Measurements from ENCODE around the gene PEX26. TPM values are rescaled to one million over a fixed set of nuclear protein-coding genes. Genes with fewer than 3 reads are reported as not detected.

PEX26 gene
- total RNA-seq, 2 experiments from 2014 or later = 17.6 to 43.5 TPM

GRCh38 chr22:18144105-18144504 lies 66.3 kb downstream of the PEX26 start:
- no peaks in the 10 kb centered on the region for H4K20me1 ChIP-seq (ENCODE audit: insufficient read depth, low read length)
- no peaks in the 10 kb centered on the region for H3K36me3 ChIP-seq (ENCODE audit: insufficient read depth, low read length)
- intact Hi-C loops (cut with micrococcal nuclease; ENCODE audit: unreplicated experiment) = no loop called here
- no TSS peak for BruUV-seq (replicated peaks)
- H3K9me3 ChIP-seq (ENCODE audit: low read length) = 0 out of 2 replicates have a peak, but pooled peaks cover 14% of the 10 kb centered on the region
- DNase-seq (ENCODE audit: low spot score) = no peak
- no peak overlapping the region for H3K27ac ChIP-seq (ENCODE audit: low read depth, low read length, poor library complexity, severe bottlenecking)
- no peaks in the 10 kb centered on the region for H3K79me2 ChIP-seq (ENCODE audit: insufficient read depth, low read depth, low read length)
- TF ChIP-seq EZH2phosphoT487 (IDR thresholded peaks at IDR 0.05; ENCODE audit: borderline replicate concordance, low read depth, low read length) (no peak), CTCF (conservative IDR thresholded peaks at IDR 0.05; ENCODE audit: low read length) (no peak)
- H2AFZ ChIP-seq (ENCODE audit: low read length) = no peak overlapping the region
- H3K9me2 ChIP-seq (ENCODE audit: insufficient read depth, low read length) = no peaks in the 10 kb centered on the region
- ChIA-PET CTCF (ENCODE audit: unreplicated experiment) (no interaction called here), POLR2A (no interaction called here)
- H3K4me3 ChIP-seq (ENCODE audit: low read depth, low read length, poor library complexity, severe bottlenecking) = no peak overlapping the region
- peaks cover under 1% of the 10 kb centered on the region for H3K4me1 ChIP-seq (ENCODE audit: insufficient read depth, low read length, poor library complexity, severe bottlenecking)
- H3K4me2 ChIP-seq (ENCODE audit: low read length) = no peak overlapping the region

GRCh38 chr22:18145676-18146388 lies 68.0 kb downstream of the PEX26 start:
- no peaks in the 10 kb centered on the region for H3K79me2 ChIP-seq (ENCODE audit: insufficient read depth, low read depth, low read length)
- no peaks in the 10 kb centered on the region for H3K36me3 ChIP-seq (ENCODE audit: insufficient read depth, low read length)
- no peaks in the 10 kb centered on the region for H3K9me2 ChIP-seq (ENCODE audit: insufficient read depth, low read length)
- H3K4me1 ChIP-seq (ENCODE audit: insufficient read depth, low read length, poor library complexity, severe bottlenecking) = peaks cover 6% of the 10 kb centered on the region
- no peak overlapping the region for H2AFZ ChIP-seq (ENCODE audit: low read length)
- H3K4me2 ChIP-seq (ENCODE audit: low read length) = no peak overlapping the region
- ChIA-PET POLR2A (no interaction called here), CTCF (ENCODE audit: unreplicated experiment) (no interaction called here)
- H3K9me3 ChIP-seq (ENCODE audit: low read length) = 0 out of 2 replicates have a peak, but pooled peaks cover 9% of the 10 kb centered on the region
- no peak for TF ChIP-seq EZH2phosphoT487 (IDR thresholded peaks at IDR 0.05; ENCODE audit: borderline replicate concordance, low read depth, low read length)
- TF ChIP-seq CTCF (conservative IDR thresholded peaks at IDR 0.05; ENCODE audit: low read length) = no peak
- H3K4me3 ChIP-seq (ENCODE audit: low read depth, low read length, poor library complexity, severe bottlenecking) = no peak overlapping the region
- DNase-seq (ENCODE audit: low spot score) = no peak
- BruUV-seq (replicated peaks) = no TSS peak
- H4K20me1 ChIP-seq (ENCODE audit: insufficient read depth, low read length) = no peaks in the 10 kb centered on the region
- intact Hi-C loops (cut with micrococcal nuclease; ENCODE audit: unreplicated experiment) = no loop called here
- no peak overlapping the region for H3K27ac ChIP-seq (ENCODE audit: low read depth, low read length, poor library complexity, severe bottlenecking)

- H3K4me2 ChIP-seq (ENCODE audit: low read length) = no peak overlapping the region
- 0 out of 2 replicates have a peak, but pooled peaks cover 6% of the 10 kb centered on the region for H3K9me3 ChIP-seq (ENCODE audit: low read length)
- no TSS peak for BruUV-seq (replicated peaks)
- TF ChIP-seq EZH2phosphoT487 (IDR thresholded peaks at IDR 0.05; ENCODE audit: borderline replicate concordance, low read depth, low read length) = no peak
- no peak for TF ChIP-seq CTCF (conservative IDR thresholded peaks at IDR 0.05; ENCODE audit: low read length)
- no peak overlapping the region for H3K27ac ChIP-seq (ENCODE audit: low read depth, low read length, poor library complexity, severe bottlenecking)
- H3K4me1 ChIP-seq (ENCODE audit: insufficient read depth, low read length, poor library complexity, severe bottlenecking) = peaks cover 6% of the 10 kb centered on the region
- H3K36me3 ChIP-seq (ENCODE audit: insufficient read depth, low read length) = no peaks in the 10 kb centered on the region
- intact Hi-C loops (cut with micrococcal nuclease; ENCODE audit: unreplicated experiment) = no loop called here
- H4K20me1 ChIP-seq (ENCODE audit: insufficient read depth, low read length) = no peaks in the 10 kb centered on the region
- POLR2A ChIA-PET = no interaction called here
- CTCF ChIA-PET (ENCODE audit: unreplicated experiment) = no interaction called here
- no peak for DNase-seq (ENCODE audit: low spot score)
- no peak overlapping the region for H2AFZ ChIP-seq (ENCODE audit: low read length)
- H3K9me2 ChIP-seq (ENCODE audit: insufficient read depth, low read length) = no peaks in the 10 kb centered on the region
- no peak overlapping the region for H3K4me3 ChIP-seq (ENCODE audit: low read depth, low read length, poor library complexity, severe bottlenecking)
- H3K79me2 ChIP-seq (ENCODE audit: insufficient read depth, low read depth, low read length) = no peaks in the 10 kb centered on the region
These were observed 68.6 kb downstream of the PEX26 start for GRCh38 chr22:18146389-18146753.
